HL-60/S4 (cell line): Measurements from ENCODE around the gene MRFAP1L1.
"Not testable (repeated sequence)": the region's sequence is repeated elsewhere in the genome, so short reads cannot be mapped to it uniquely, and the experiment has no call there.

Source experiments
- in situ Hi-C: fragments of 300-500 bp; cut with MboI; formaldehyde crosslinking; loops from 2 replicates; pipeline ENCODE4 v1.14.3; 2022; ENCODE audit warnings: low sequenced_read_pairs

Gene MRFAP1L1

GRCh38 chr4:6692379-6692778, 17.3 kb downstream of the MRFAP1L1 start:
- in situ Hi-C loops = no loop called here

GRCh38 chr4:6689506-6689960, 20.1 kb downstream of the MRFAP1L1 start:
- in situ Hi-C loops = no loop called here

- in situ Hi-C loops = no loop called here
Observed at GRCh38 chr4:6688879-6689505, 20.7 kb downstream of the MRFAP1L1 start.

GRCh38 chr4:6687947-6688878, 21.5 kb downstream of the MRFAP1L1 start:
- in situ Hi-C loops = no loop called here

- in situ Hi-C loops = no loop called here
Observed at GRCh38 chr4:6686104-6686787, 23.4 kb downstream of the MRFAP1L1 start.

GRCh38 chr4:6684656-6685055, 25.0 kb downstream of the MRFAP1L1 start:
- in situ Hi-C loops = no loop called here

GRCh38 chr4:6682862-6683590, 26.6 kb downstream of the MRFAP1L1 start:
- in situ Hi-C loops = no loop called here

- in situ Hi-C loops = no loop called here
Observed at GRCh38 chr4:6681191-6681590, 28.5 kb downstream of the MRFAP1L1 start.

GRCh38 chr4:6680372-6681034, 29.2 kb downstream of the MRFAP1L1 start:
- in situ Hi-C loops = no loop called here

- in situ Hi-C loops = no loop called here
Observed at GRCh38 chr4:6676722-6677558, 32.7 kb downstream of the MRFAP1L1 start.

GRCh38 chr4:6674500-6675149, 35.0 kb downstream of the MRFAP1L1 start:
- in situ Hi-C loops = no loop called here

GRCh38 chr4:6673660-6674499, 35.8 kb downstream of the MRFAP1L1 start:
- in situ Hi-C loops = no loop called here

GRCh38 chr4:6673191-6673659, 36.4 kb downstream of the MRFAP1L1 start:
- in situ Hi-C loops = not testable (repeated sequence)

- in situ Hi-C loops = not testable (repeated sequence)
Observed at GRCh38 chr4:6672541-6673190, 37.0 kb downstream of the MRFAP1L1 start.

- in situ Hi-C loops = no loop called here
Observed at GRCh38 chr4:6672131-6672530, 37.5 kb downstream of the MRFAP1L1 start.

- in situ Hi-C loops = no loop called here
Observed at GRCh38 chr4:6671648-6672047, 38.0 kb downstream of the MRFAP1L1 start.

- in situ Hi-C loops = no loop called here
Observed at GRCh38 chr4:6668391-6668790, 41.3 kb downstream of the MRFAP1L1 start.

- in situ Hi-C loops = no loop called here
Observed at GRCh38 chr4:6665320-6665654, 44.4 kb downstream of the MRFAP1L1 start.
